ACC112 (cell line): ENCODE data around the gene ARRDC5.
"Not testable (repeated sequence)": the region's sequence is repeated elsewhere in the genome, so short reads cannot be mapped to it uniquely, and the experiment has no call there.

ENCODE experiments used
- H2AFZ ChIP-seq: fragments of 200-600 bp; sonication (generic); one replicate; pipeline ENCODE4 v1.6.0; 2017; ENCODE audit warnings: antibody characterized with exemption, low read length; ENCODE audit not compliant: unreplicated experiment
- H3K27ac ChIP-seq: fragments of 200-600 bp; sonication (generic); 2 replicates; pipeline ENCODE4 v1.5.1; 2014; ENCODE audit warnings: low read depth, mild to moderate bottlenecking, antibody characterized with exemption, low read length, moderate library complexity
- H3K27me3 ChIP-seq: fragments of 200-600 bp; sonication (generic); 2 replicates; pipeline ENCODE4 v1.6.1; 2014; ENCODE audit warnings: mild to moderate bottlenecking, antibody characterized with exemption, low read length, moderate library complexity, mixed read lengths; ENCODE audit not compliant: insufficient read depth
- H3K36me3 ChIP-seq: fragments of 200-600 bp; sonication (generic); 2 replicates; pipeline ENCODE4 v1.6.1; 2016; ENCODE audit warnings: mild to moderate bottlenecking, antibody characterized with exemption, low read length, moderate library complexity, mixed read lengths; ENCODE audit not compliant: insufficient read depth
- H3K4me1 ChIP-seq: fragments of 200-600 bp; sonication (generic); one replicate; pipeline ENCODE4 v1.6.1; 2016; ENCODE audit warnings: low read length, mixed read lengths; ENCODE audit not compliant: insufficient read depth, unreplicated experiment, control insufficient read depth
- H3K4me3 ChIP-seq: fragments of 200-600 bp; sonication (generic); 2 replicates; pipeline ENCODE4 v1.5.1; 2014; ENCODE audit warnings: mild to moderate bottlenecking, low read depth, low read length
- H3K79me2 ChIP-seq: fragments of 200-600 bp; sonication (generic); one replicate; pipeline ENCODE4 v1.6.0; 2016; ENCODE audit warnings: low read length; ENCODE audit not compliant: control insufficient read depth, unreplicated experiment, insufficient read depth

ARRDC5 gene

DNA sequence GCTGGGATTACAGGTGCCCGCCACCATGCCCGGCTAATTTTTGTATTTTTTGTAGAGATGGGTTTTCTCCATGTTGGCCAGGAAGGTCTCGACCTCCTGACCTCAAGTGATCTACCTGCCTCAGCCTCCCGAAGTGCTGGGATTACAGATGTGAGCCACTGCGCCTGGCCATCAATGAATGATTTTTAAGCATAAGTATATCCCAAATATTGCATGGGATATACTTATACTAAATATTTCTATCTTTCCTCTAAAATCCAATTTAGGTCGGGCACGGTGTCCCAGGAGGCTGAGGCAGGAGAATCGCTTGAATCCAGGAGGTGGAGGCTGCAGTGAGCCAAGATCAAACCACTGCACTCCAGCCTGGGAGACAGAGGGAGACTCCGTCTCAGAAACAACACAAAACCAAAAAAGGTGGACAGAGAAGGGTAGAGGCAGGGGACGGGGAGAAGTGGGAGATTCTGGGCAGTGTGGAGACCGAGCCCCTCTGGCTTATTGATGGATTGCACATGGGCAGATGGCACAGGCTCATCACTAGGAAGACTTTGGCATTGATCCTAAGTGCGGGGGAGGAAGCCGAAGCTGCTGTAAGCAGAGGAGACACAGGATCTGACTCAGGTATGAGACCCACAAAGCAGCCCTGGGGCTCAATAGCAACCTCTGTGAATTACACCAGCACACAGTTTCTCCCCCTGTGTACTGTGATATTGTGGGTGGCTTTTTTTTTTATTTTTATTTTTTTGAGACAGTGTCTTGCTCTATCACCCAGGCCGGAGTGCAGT is 13.5 kb downstream of the ARRDC5 start:
- H3K27ac ChIP-seq = no peak overlapping the region
- H3K27me3 ChIP-seq = no peaks in the 10 kb centered on the region
- H3K36me3 ChIP-seq = no peaks in the 10 kb centered on the region
- no peaks in the 10 kb centered on the region for H3K79me2 ChIP-seq
- no peak overlapping the region for H3K4me3 ChIP-seq
- no peak overlapping the region for H2AFZ ChIP-seq
- H3K4me1 ChIP-seq = no peaks in the 10 kb centered on the region

DNA sequence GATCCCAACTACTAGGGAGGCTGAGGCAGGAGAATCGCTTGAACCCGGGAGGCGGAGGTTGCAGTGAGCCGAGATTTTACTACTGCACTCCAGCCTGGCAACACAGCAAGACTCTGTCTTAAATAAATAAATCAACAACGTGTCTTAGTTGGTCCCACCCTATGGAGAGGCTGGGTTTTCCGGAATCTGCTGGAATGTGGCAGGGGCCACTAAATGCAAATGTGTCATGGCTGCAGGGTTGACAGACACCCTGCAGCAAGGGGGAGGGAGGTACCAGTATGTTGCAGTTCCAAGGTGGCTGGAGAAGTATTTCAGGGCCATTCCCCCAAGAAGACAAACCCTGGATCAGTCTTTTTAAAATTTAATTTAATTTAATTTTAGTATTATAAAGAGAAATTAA is 14.9 kb downstream of the ARRDC5 start:
- H3K27ac ChIP-seq, H2AFZ ChIP-seq, H3K27me3 ChIP-seq, H3K36me3 ChIP-seq, H3K4me1 ChIP-seq, H3K79me2 ChIP-seq, H3K4me3 ChIP-seq: not testable (repeated sequence)

DNA sequence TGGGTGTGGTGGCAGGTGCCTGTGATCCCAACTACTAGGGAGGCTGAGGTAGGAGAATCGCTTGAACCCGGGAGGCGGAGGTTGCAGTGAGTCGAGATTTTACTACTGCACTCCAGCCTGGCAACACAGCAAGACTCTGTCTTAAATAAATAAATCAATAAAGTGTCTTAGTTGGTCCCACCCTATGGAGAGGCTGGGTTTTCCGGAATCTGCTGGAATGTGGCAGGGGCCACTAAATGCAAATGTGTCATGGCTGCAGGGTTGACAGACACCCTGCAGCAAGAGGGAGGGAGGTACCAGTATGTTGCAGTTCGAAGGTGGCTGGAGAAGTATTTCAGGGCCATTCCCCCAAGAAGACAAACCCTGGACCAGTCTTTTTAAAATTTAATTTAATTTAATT is 17.7 kb downstream of the ARRDC5 start:
- not testable (repeated sequence) for H3K4me3 ChIP-seq, H3K4me1 ChIP-seq, H3K27ac ChIP-seq, H3K79me2 ChIP-seq, H3K36me3 ChIP-seq, H3K27me3 ChIP-seq, H2AFZ ChIP-seq

DNA sequence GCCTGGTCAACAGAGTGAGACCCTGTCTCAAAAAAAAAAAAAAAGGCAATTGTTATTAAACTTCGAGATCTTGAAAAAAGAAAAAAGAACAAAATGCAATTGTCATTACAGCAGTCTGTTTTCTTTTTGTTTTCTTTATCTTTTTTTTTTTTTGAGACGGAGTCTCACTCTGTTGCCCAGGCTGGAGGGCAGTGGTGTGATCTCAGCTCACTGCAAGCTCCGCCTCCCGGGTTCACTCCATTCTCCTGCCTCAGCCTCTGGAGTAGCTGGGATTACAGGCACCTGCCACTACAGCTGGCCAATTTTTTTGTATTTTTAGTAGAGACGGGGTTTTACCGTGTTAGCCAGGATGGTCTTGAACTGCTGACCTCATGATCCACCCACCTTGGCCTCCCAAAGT is 19.8 kb downstream of the ARRDC5 start:
- H3K36me3 ChIP-seq, H3K27me3 ChIP-seq, H3K27ac ChIP-seq, H2AFZ ChIP-seq, H3K4me1 ChIP-seq, H3K79me2 ChIP-seq, H3K4me3 ChIP-seq: not testable (repeated sequence)

DNA sequence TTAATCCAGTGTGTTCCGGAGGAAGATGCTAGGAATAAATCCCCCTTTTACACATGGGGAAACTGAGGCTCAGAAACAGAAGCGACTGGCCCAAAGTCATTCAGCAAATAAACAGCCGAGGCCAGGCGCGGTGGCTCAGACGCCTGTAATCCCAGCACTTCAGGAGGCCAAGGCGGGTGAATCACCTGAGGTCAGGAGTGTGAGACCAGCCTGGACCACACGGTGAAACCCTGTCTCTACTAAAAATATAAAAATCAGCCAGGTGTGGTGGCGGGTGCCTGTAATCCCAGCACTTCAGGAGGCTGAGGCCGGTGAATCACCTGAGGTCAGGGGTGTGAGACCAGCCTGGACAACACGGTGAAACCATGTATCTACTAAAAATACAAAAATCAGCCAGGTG is 23.7 kb downstream of the ARRDC5 start:
- Histone ChIP-seq H2AFZ (no peak overlapping the region), H3K4me3 (no peak overlapping the region), H3K79me2 (no peaks in the 10 kb centered on the region), H3K27ac (no peak overlapping the region), H3K4me1 (no peaks in the 10 kb centered on the region), H3K36me3 (no peaks in the 10 kb centered on the region), H3K27me3 (no peaks in the 10 kb centered on the region)

DNA sequence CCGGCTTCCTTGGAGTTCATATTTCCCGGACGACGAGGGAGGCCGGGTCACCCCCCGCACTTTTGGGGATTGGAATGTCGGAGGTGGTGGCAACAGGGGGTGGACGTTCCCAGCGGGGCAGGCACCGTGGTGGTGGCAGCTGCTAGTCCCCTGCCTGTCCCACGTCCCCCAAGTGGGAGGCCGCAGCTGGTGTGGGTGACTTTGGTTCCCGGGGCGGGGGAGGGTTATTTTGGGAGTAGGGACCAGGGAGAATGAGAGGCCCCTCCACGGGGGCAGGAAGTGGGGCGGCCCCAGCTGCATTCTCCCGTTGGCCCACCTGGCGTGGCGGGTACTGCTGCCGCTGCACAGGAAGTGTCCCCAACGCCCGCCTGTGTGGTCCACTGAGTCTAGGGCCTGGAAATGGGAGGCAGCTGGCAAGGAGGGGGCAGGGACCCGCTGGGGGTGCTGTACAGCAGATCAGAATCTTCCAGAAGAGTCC is 24.2 kb downstream of the ARRDC5 start:
- no peak overlapping the region for H3K4me3 ChIP-seq
- no peaks in the 10 kb centered on the region for H3K79me2 ChIP-seq
- H3K4me1 ChIP-seq = no peaks in the 10 kb centered on the region
- no peaks in the 10 kb centered on the region for H3K36me3 ChIP-seq
- no peak overlapping the region for H2AFZ ChIP-seq
- H3K27ac ChIP-seq = no peak overlapping the region
- H3K27me3 ChIP-seq = no peaks in the 10 kb centered on the region

DNA sequence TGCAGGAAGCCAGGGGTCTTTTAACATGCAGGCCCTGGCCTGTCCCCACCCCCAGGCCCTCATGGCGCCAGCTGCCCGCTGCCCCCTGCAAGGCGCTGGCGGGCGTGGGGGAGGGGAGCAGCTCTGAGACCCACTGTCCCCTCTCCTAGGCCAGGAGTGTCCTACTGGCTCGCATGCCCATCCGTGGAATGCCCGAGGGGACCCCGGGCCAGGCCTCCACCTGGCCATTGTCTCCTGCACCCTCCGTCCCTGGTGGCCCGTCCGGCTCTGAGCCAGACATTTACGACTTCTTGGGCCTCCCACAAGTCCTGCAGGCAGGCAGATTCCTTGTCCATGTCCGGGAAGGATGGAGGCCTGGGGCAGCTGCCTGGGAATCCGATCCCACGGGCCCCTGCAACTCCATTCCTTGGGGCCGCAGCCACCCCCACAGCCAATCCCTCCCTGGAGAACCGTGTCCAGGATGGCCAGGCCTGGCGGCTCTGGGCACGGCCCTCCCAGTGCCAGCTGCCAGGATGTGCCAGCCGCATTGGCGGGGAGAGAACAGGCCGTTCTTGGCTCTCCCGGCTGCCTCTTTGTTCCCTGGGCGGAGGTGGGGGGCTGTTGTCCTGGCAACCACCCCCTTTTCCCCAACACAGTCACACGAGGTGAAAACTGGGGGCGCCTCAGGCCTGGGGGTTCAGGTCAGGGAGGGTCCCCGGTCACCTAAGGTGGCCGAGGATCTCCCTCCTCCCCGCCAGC is 24.8 kb downstream of the ARRDC5 start:
- H3K4me1 ChIP-seq = no peaks in the 10 kb centered on the region
- no peaks in the 10 kb centered on the region for H3K79me2 ChIP-seq
- H2AFZ ChIP-seq = no peak overlapping the region
- H3K27me3 ChIP-seq = no peaks in the 10 kb centered on the region
- no peak overlapping the region for H3K27ac ChIP-seq
- no peak overlapping the region for H3K4me3 ChIP-seq
- no peaks in the 10 kb centered on the region for H3K36me3 ChIP-seq

DNA sequence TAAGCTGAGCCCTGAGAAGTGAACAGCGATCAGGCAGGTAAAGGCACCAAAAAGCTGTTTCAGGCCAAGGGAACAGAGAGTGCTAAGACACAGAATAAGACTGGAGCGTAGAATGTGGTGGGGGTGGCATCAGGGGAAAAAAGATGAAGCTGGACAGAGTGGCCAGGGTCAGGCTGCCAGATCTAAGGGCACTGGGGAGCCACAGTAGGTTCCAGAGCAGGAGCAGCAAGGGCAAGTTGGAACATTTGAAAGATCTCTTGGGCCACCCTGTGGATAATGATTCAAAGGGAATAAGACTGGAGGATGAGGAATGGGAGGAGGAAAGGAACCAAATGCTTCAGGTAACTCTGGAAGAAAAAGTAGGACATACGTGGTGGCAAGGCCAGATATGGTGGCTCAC is 28.8 kb downstream of the ARRDC5 start:
- no peaks in the 10 kb centered on the region for H3K4me1 ChIP-seq
- no peaks in the 10 kb centered on the region for H3K36me3 ChIP-seq
- no peaks in the 10 kb centered on the region for H3K79me2 ChIP-seq
- H3K4me3 ChIP-seq = no peak overlapping the region
- no peak overlapping the region for H3K27ac ChIP-seq
- no peaks in the 10 kb centered on the region for H3K27me3 ChIP-seq
- no peak overlapping the region for H2AFZ ChIP-seq

DNA sequence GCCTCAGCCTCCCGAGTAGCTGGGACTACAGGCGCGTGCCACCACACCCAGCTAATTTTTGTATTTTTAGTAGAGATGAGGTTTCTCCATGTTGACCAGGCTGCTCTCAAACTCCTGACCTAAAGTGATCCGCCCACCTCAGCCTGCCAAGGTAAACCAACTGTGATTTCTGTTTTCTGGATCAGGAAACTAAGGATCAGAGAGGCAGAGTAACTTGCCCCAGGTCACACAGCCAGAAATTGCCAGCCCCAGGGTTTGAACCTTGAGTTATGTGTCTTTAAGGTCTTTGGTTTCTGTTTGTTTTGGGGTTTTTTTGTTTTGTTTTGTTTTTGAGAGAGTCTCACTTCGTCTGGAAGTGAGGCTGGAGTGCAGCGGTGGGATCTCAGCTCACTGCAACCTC is 31.0 kb downstream of the ARRDC5 start:
- Histone ChIP-seq H3K27me3 (no peaks in the 10 kb centered on the region), H3K36me3 (no peaks in the 10 kb centered on the region), H3K27ac (no peak overlapping the region), H3K4me3 (no peak overlapping the region), H3K4me1 (no peaks in the 10 kb centered on the region), H3K79me2 (peaks cover 6% of the 10 kb centered on the region), H2AFZ (no peak overlapping the region)

DNA sequence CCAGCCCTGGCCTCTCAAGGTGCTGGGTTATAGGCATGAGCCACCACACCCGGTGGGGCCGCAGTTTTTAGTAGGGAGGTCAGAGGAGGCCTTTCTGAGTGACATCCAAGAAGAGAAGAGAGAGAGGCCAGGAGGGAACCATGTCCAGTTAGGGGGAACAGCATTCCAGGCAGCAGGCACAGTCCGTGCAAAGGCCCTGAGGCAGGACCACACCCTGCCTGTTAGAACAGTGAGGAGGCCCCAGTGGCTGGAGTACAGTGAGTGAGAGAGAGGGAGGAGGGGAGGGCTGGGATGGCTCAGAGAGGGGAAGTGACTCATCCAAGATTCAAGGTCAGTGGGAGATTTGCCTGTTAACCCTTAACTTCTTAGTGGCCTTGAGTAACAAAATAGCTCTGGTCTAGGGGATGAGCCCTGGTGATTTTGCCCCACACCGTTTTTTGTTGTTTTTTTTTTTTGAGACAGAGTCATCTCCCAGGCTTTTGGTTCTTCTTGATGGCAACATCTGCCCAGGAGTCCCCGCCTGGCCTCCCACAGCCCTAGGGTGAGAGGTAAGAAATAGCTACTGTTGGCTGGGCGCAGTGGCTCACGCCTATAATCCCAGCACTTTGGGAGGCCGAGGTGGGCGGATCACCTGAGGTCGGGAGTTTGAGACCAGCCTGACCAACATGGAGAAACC is 32.5 kb downstream of the ARRDC5 start:
- H2AFZ ChIP-seq = no peak overlapping the region
- H3K36me3 ChIP-seq = no peaks in the 10 kb centered on the region
- no peaks in the 10 kb centered on the region for H3K4me1 ChIP-seq
- H3K79me2 ChIP-seq = peaks cover 17% of the 10 kb centered on the region
- H3K27ac ChIP-seq = peak overlapping the region; percentile 59
- no peaks in the 10 kb centered on the region for H3K27me3 ChIP-seq
- no peak overlapping the region for H3K4me3 ChIP-seq
